HG02981 (cell line): ENCODE data around the gene NR6A1.

Source experiments
- ATAC-seq: cut with Tn5 transposase; IDR thresholded peaks from one replicate; pipeline ENCODE4 v1.9.1; 2021; ENCODE audit warnings: mild to moderate bottlenecking, moderate library complexity; ENCODE audit not compliant: unreplicated experiment

NR6A1 gene

DNA sequence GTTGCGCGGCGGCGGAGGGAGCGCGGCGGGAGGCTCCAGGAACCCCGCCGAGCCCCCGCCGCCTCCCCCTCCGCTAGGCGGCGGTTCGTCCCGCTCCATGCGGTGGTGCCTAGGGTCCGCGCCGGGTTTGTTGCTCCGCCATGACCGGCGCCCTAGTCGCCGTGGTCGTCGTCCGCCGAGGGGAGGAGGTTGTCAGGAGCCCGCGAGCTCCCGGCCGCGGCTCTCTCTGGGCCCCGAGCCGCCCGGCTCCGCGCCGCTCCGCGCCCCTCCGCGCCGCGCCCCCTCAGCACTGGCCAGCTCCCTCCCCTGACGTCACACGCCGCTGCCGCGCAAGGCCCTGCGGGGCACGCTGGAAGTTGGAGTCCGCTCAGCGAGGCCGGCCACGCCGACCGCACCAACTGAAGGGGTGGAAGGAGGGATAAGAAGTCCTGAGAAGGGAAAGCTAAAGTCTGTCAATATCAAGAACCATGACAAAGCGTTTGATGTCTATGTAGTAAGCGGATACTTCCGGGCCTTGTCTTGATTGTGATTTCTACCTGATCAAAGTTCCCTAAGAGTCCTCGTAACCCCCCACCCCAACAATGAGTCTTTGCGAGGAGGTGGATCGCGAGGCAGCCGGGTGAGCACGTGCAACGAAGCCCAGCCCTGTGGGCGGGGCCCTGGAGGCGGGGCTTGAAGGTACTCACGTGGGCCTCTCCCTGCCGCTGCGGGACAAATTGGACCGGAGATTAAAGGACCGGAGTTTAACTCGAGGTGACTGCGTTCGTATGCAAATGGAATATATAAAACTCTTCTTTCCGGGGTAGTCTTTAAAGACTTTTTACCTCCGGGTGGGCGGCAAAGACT is at the start of gene NR6A1:
Gene NR6A1 (minus strand): TSS at position 291 of the 846 bp plus-strand sequence.
- peak; percentile 83 for ATAC-seq

GRCh38 chr9:124818431-124819281 is 47.5 kb upstream of the NR6A1 start:
- ATAC-seq: no peak

- no peak for ATAC-seq
These were observed 44.5 kb upstream of the NR6A1 start for GRCh38 chr9:124815601-124816000.

- no peak for ATAC-seq
These were observed 43.0 kb upstream of the NR6A1 start for GRCh38 chr9:124814164-124814535.

DNA sequence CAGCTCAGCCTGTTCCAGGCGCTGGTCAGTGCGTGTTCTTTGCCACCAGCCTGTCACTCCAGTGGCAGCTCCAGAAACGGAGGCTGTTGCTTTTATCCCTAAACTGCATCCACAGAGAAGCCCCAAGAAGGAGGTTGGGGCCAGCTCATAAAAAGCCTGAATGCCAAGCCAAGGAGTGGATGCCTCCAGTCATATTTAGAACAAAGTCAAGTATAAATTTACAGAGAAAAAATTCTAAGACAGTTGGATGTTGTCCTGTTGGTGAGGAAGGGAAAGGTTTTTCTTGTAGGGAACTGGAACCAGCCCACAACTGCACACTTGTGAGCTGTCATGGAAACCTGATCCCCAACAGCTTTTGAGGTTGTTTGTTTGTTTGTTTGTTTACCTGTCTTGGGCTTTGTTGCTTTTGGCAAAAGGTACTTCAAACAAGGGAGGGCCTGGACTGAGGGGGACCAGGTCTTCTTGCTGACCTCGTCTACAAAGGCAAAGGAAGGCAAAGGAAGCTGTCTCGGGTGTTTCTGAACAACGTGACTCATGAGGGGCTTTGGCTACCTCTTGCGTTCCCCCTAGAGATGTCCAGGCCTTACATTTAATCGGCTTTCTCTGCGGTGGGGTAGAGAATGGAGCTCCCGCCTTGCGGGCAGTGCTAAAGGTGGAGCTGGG is 42.5 kb upstream of the NR6A1 start:
- ATAC-seq: no peak

GRCh38 chr9:124813041-124813440 is 41.9 kb upstream of the NR6A1 start:
- ATAC-seq: no peak

DNA sequence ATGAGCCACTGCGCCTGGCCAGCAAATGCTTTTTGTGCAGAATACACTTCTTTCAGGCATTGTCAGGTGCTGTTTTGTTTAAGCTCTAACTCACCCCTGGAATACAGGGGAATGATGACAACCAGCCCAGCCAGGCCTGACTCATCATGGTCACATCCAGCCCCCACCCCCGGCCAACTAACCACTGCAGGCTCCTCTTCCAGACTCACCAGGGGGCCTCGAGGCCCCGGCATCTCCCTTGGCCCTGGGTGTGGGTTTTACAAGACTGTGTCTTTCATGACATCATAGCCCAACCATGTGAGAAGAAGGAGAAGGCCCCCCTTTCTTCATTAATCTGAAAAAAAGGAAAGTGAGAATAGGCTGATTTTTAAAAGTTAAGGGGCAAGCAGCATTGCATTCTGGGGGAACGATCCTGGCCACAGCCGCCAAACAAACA is 41.3 kb upstream of the NR6A1 start:
- ATAC-seq: no peak

DNA sequence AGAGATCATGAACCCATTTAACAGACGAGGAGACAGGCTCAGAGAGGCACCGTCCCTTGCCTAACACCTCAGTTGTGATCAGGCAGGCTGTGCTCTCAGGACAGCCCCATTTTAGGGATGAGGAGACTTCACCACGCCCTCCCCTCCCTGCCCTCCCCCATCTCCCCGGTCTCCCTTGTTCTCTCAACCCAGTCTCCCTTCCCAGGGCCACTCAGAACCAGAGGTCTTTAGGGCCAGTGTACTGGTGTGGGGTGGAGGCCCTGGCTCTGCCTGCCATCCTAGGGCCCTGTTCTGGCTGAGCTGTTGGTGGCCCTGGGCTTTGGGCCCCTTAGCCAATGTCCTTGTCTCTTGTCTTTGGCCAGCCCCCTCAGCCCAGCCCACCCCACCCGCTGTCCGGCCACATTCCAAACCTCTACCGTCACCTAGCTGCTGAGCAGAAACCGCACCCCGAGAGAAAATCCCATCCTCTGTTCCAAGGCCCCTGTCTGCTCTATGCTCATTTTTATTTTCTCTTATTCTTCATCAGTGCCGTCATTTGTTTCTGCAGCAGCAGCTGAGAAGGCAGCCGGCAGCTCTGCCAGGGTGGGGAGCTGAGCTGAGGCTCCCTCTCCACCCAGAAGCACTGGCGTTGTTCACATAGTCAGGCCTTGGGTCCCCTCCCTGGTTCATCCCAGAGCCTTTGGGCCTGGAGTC is 39.7 kb upstream of the NR6A1 start:
- no peak for ATAC-seq

DNA sequence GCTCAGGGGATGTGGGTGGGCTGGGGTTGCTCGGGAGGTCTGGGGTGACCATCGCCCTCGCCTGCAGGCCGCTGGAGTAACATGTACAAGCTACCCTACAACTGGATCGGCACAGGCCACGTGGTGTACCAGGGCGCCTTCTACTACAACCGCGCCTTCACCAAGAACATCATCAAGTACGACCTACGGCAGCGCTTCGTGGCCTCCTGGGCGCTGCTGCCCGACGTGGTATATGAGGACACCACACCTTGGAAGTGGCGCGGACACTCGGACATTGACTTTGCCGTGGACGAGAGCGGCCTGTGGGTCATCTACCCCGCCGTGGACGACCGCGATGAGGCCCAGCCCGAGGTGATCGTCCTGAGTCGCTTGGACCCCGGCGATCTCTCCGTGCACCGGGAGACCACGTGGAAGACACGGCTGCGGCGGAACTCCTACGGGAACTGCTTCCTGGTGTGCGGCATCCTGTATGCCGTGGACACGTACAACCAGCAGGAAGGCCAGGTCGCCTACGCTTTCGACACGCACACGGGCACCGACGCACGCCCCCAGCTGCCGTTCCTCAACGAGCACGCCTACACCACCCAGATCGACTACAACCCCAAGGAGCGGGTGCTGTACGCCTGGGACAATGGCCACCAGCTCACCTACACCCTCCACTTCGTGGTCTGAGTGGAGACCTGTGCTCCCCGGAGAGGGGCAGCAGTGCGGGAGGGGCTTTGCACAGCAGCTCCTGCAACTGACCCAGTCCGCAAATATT is 38.8 kb upstream of the NR6A1 start:
- no peak for ATAC-seq

DNA sequence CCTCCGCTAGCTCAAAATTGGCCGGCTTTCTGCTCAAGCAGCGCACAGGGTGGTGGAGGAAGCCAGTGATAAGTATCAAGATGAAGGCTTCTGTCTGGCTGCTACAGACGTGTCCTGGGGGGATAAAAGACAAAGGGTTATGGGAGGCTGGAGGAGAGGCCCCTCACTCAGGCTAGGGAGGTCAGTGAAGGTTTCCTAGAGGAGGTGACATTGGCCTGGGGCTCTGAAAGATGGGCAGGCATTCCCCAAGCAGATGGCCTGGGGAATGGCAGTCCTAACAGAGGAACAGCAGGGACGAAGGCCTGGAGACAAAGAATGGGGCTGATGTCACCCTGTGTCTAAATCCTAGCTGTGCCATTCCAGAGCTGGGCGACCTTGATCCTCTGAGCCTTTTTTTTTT is 38.1 kb upstream of the NR6A1 start:
- ATAC-seq: no peak

DNA sequence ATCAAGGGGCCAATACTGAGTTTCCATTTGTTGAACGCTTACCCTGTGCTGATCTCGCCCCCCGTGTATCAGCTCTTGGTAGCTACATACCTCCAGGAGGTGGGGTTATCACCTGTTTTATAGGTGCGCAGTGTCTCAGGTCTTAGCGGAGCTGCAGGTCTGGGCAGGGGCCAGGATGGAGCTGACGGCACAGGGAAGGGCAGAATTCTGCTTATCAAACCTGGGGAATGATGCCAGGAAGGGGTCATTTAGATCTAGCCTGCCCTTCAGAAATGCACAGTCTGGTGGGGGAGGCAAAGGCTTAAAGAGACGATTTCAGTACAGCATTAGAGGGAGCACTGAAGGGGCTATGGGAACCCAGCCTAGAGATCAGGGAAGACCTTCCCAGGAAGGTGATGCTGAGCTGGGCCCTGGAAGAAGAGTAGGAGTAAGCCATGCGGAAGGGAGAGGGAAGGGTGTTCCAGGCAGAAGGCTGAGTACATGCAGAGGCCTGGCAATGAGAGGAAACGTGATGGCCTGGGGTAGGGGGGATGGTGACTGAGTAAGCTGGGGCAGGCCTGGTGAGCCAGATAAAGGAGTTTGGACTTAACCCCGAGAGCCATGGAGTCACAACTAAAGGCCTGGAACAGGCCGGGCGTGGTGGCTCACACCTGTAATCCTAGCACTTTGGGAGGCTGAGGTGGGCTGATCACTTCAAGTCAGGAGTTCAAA is 37.3 kb upstream of the NR6A1 start:
- no peak for ATAC-seq

DNA sequence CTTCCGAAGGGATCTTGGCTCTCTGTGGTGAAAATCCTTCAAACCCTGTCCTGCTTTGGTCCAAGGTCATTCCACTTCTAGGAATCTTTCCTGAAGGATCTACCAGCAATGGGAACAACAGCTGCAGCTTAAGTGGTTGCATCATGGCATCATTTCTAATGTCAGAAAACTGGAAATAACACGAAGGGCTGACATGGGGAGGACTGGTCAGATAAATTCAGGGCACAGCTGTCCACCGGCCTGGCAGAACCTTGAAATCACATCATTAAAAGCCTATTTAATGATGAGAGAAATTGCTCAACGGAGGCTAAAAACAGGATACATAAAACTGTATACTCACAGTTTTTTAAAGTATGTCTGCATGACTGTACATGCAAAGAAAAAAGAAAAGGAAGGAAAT is 34.1 kb upstream of the NR6A1 start:
- no peak for ATAC-seq

DNA sequence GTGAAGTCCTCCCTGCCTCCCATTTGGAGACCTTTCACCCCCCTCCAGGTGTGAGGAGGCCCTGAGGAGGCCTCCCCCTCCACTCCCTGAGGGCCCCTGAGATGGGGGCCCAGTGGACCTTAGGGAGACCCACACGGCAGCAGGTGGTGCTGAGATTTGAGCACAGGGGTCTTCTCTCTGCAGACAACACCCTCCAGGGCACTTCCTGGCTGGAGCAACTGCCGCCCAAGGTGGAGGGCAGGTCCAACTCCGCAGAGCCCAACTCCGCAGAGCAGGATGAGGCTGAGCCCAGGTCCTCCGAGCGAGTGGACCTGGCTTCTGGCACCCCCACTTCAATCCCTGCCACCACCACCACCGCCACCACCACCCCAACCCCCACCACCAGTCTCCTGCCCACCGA is 32.8 kb upstream of the NR6A1 start:
- ATAC-seq: no peak

DNA sequence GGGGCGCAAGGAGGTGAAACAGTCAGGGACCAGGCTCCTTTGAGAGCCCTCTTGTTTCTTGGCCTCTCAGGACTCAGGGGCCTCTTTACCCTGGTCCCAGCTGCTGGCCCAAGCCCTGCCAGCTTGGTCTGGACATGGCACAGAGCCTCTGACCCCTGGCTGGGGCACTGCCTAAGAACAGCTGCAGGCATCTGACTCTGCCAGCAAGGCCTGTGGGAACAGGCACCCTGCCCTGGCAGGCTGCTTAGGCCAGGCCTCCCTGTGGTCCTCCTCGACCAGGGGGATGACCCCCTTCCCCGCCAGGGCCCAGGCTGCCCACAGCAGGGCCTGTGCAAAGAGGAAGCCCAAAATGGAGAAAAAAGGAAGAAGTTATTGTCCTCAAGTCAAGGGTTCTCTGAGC is 31.3 kb upstream of the NR6A1 start:
- no peak for ATAC-seq

- ATAC-seq: no peak
These were observed 30.2 kb upstream of the NR6A1 start for GRCh38 chr9:124801356-124801755.

DNA sequence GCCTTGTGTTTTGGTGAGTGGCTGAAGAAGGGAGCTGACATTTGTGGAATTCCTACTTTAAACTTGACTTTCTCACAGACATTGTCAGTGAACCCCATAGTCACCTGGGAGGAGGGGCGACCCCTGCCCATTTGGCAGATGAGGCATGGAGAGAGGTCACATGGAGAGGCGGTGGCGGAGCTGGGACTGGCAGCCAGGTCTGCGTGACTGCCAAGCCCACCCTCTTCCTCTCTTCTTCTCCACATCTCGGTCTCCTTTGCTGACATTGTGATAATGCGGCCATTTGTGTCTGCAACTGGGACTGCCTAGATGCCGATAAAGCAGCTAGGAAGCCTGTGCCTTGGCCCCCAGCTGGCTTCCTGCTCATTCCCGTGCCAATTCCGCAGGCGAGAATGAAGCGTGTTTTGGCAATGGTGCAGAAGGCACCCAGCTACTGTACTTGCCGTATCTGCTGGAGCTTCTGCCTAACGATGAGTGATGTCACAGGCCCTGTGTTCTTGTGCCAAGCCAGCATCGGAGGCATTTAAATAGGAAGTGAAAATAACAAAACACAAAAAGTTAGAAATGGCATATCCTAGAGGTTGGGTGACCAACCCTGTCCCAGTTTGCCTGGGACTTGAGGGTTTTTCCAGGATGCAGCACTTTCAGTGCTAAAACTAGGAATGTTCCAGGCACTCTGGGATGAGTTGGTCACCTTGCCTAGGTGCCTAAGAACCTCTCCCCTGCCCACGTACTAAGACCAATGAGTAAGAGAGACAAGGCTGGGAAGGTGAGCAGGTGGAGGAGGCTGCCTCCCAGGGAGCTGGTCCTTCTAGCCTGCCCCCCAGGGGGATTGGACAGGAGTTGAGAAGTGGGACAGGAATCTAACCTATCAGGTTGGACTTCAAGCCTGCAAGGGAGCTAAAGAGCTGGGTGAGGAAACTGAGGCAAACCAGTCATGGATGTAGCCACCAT is 29.5 kb upstream of the NR6A1 start:
- ATAC-seq: no peak

- ATAC-seq: no peak
These were observed 28.3 kb upstream of the NR6A1 start for GRCh38 chr9:124799274-124800006.
